ENCODE results near the gene PRR20C.

DNA sequence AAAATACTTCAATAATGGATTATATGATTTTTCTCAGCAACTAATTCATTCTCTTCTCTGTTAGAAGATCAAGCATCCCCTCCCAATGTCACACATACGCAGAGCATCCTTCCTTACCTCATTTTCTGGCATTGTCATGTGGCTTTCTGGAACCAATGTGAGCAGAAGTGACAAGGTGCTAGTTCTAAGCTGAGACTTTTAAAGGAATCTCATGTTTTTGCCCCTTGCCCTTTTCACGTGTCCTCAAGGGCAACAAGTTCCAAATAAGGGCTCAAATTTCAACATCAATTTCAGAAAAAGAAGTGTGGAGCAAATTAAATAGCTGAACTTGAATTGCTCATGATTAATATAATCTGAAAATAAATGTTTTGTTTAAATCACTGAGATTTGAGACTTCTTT lies 17.8 kb upstream of the PRR20C start:
- TF ChIP-seq CTCF (conservative IDR thresholded peaks at IDR 0.05; ENCODE audit: low read length) = no peak
- TF ChIP-seq EZH2phosphoT487 (IDR thresholded peaks at IDR 0.05; ENCODE audit: borderline replicate concordance) = no peak
